ENCODE results near the gene ST7. TPM values are rescaled to one million over a fixed set of nuclear protein-coding genes. Genes with fewer than 3 reads are reported as not detected.
A peak's percentile ranks its signal among the peaks of the same experiment; 100 is the strongest.

The ST7 gene
- total RNA-seq, 1 experiment from 2014 or later, result 12.4 TPM

DNA sequence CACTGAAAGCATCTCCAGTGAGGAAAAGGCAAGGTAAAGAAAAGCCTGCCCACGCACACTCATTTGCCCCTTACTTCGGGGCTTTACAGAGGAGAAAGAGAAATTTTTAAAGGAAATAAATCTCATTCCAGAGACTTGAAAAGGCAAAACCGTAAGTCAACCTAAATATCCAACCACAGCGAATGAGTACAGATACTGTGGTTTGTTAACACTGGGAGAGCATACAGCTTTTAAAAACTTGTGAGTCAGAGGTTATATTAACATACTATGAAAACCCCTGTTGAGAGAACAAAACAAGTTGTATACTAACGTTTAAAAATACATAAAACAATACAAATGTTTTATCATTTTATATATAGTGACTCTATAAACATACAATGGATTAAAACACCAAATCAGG, 28.6 kb upstream of the ST7 start:
- no peaks in the 10 kb centered on the region for H3K9me3 Mint-ChIP-seq
- TF ChIP-seq, protein P1, sequence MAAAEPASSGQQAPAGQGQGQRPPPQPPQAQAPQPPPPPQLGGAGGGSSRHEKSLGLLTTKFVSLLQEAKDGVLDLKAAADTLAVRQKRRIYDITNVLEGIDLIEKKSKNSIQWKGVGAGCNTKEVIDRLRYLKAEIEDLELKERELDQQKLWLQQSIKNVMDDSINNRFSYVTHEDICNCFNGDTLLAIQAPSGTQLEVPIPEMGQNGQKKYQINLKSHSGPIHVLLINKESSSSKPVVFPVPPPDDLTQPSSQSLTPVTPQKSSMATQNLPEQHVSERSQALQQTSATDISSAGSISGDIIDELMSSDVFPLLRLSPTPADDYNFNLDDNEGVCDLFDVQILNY (CRISPR knock-in tag; IDR thresholded peaks at IDR 0.05), result no peak
- TF ChIP-seq, protein P2, sequence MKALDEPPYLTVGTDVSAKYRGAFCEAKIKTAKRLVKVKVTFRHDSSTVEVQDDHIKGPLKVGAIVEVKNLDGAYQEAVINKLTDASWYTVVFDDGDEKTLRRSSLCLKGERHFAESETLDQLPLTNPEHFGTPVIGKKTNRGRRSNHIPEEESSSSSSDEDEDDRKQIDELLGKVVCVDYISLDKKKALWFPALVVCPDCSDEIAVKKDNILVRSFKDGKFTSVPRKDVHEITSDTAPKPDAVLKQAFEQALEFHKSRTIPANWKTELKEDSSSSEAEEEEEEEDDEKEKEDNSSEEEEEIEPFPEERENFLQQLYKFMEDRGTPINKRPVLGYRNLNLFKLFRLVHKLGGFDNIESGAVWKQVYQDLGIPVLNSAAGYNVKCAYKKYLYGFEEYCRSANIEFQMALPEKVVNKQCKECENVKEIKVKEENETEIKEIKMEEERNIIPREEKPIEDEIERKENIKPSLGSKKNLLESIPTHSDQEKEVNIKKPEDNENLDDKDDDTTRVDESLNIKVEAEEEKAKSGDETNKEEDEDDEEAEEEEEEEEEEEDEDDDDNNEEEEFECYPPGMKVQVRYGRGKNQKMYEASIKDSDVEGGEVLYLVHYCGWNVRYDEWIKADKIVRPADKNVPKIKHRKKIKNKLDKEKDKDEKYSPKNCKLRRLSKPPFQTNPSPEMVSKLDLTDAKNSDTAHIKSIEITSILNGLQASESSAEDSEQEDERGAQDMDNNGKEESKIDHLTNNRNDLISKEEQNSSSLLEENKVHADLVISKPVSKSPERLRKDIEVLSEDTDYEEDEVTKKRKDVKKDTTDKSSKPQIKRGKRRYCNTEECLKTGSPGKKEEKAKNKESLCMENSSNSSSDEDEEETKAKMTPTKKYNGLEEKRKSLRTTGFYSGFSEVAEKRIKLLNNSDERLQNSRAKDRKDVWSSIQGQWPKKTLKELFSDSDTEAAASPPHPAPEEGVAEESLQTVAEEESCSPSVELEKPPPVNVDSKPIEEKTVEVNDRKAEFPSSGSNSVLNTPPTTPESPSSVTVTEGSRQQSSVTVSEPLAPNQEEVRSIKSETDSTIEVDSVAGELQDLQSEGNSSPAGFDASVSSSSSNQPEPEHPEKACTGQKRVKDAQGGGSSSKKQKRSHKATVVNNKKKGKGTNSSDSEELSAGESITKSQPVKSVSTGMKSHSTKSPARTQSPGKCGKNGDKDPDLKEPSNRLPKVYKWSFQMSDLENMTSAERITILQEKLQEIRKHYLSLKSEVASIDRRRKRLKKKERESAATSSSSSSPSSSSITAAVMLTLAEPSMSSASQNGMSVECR (CRISPR knock-in tag; IDR thresholded peaks at IDR 0.05; ENCODE audit: borderline replicate concordance), result no peak
- TF ChIP-seq, protein P3, sequence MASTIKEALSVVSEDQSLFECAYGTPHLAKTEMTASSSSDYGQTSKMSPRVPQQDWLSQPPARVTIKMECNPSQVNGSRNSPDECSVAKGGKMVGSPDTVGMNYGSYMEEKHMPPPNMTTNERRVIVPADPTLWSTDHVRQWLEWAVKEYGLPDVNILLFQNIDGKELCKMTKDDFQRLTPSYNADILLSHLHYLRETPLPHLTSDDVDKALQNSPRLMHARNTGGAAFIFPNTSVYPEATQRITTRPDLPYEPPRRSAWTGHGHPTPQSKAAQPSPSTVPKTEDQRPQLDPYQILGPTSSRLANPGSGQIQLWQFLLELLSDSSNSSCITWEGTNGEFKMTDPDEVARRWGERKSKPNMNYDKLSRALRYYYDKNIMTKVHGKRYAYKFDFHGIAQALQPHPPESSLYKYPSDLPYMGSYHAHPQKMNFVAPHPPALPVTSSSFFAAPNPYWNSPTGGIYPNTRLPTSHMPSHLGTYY (CRISPR knock-in tag; IDR thresholded peaks at IDR 0.05), result no peak
- TF ChIP-seq ZNF138 (CRISPR knock-in tag; conservative IDR thresholded peaks at IDR 0.05) (no peak), TCF7 (CRISPR knock-in tag; IDR thresholded peaks at IDR 0.05; ENCODE audit: low read depth) (no peak), FOXK1 (CRISPR knock-in tag; IDR thresholded peaks at IDR 0.05) (no peak), SMAD4 (CRISPR knock-in tag; IDR thresholded peaks at IDR 0.05) (no peak), ZNF317 (CRISPR knock-in tag; IDR thresholded peaks at IDR 0.05; ENCODE audit: borderline replicate concordance, low read depth) (no peak), CREM (CRISPR knock-in tag; IDR thresholded peaks at IDR 0.05) (no peak), JUN (CRISPR knock-in tag; IDR thresholded peaks at IDR 0.05) (no peak), GRHL2 (CRISPR knock-in tag; IDR thresholded peaks at IDR 0.05; ENCODE audit: insufficient replicate concordance, severe bottlenecking) (no peak), SOX15 (CRISPR knock-in tag; IDR thresholded peaks at IDR 0.05) (no peak)
- TF ChIP-seq, protein P4, sequence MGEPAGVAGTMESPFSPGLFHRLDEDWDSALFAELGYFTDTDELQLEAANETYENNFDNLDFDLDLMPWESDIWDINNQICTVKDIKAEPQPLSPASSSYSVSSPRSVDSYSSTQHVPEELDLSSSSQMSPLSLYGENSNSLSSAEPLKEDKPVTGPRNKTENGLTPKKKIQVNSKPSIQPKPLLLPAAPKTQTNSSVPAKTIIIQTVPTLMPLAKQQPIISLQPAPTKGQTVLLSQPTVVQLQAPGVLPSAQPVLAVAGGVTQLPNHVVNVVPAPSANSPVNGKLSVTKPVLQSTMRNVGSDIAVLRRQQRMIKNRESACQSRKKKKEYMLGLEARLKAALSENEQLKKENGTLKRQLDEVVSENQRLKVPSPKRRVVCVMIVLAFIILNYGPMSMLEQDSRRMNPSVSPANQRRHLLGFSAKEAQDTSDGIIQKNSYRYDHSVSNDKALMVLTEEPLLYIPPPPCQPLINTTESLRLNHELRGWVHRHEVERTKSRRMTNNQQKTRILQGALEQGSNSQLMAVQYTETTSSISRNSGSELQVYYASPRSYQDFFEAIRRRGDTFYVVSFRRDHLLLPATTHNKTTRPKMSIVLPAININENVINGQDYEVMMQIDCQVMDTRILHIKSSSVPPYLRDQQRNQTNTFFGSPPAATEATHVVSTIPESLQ (CRISPR knock-in tag; IDR thresholded peaks at IDR 0.05), result no peak
- POLR2A ChIA-PET, result interaction anchor here (0.6 kb wide), 1 partner anchor 307 kb away, joined by 3 read pairs; no protein-coding TSS in a partner anchor
- ATAC-seq (no peak), DNase-seq (ENCODE audit: low spot score) (no peak)
- CTCF ChIA-PET, result interaction anchor here (0.8 kb wide), 1 partner anchor 203 kb away, joined by 3 read pairs; no protein-coding TSS in a partner anchor
- H3K4me1 Mint-ChIP-seq, result peaks cover 9% of the 10 kb centered on the region
- H3K27me3 Mint-ChIP-seq (ENCODE audit: low read depth), result no peaks in the 10 kb centered on the region
- no peak overlapping the region for H3K4me3 Mint-ChIP-seq
- H3K36me3 Mint-ChIP-seq, result 0 out of 2 replicates have a peak, but pooled peaks cover 6% of the 10 kb centered on the region
- peak overlapping the region; percentile 54; the same call in 1 of the 2 replicates for H3K27ac Mint-ChIP-seq

DNA sequence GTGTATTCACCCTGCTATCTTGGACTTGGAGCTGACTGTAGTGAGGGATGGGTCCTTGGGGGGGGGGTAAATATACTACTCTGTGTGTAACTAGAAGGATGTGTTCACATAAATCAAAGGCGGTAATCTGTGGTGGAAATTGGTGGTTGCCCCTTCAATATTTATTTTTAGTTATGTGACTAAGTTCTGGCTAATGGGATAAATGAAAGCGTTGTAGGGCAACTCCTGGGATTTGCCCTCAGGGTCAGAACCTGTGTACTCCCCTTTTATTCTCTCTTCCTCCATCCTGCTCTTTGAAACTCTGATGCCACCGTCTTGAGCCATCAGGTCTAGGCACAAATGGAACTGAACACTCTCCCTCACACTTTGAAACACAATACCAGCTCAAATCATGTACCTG, 24.3 kb upstream of the ST7 start:
- TF ChIP-seq ZNF138 (CRISPR knock-in tag; conservative IDR thresholded peaks at IDR 0.05), result no peak
- TF ChIP-seq, protein P3 (CRISPR knock-in tag; IDR thresholded peaks at IDR 0.05), result no peak
- TF ChIP-seq, protein P5, sequence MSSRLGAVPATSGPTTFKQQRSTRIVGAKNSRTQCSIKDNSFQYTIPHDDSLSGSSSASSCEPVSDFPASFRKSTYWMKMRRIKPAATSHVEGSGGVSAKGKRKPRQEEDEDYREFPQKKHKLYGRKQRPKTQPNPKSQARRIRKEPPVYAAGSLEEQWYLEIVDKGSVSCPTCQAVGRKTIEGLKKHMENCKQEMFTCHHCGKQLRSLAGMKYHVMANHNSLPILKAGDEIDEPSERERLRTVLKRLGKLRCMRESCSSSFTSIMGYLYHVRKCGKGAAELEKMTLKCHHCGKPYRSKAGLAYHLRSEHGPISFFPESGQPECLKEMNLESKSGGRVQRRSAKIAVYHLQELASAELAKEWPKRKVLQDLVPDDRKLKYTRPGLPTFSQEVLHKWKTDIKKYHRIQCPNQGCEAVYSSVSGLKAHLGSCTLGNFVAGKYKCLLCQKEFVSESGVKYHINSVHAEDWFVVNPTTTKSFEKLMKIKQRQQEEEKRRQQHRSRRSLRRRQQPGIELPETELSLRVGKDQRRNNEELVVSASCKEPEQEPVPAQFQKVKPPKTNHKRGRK (CRISPR knock-in tag; IDR thresholded peaks at IDR 0.05; ENCODE audit: borderline replicate concordance), result no peak
- CTCF ChIA-PET, result interaction anchor here (1.1 to 2.9 kb wide), 2 partner anchors 72 to 197 kb away, joined by 4 to 36 read pairs; no protein-coding TSS in a partner anchor
- DNase-seq (ENCODE audit: low spot score), result no peak
- Mint-ChIP-seq H3K27me3 (ENCODE audit: low read depth) (peaks cover 7% of the 10 kb centered on the region), H3K9me3 (no peaks in the 10 kb centered on the region), H3K4me1 (peaks cover 16% of the 10 kb centered on the region), H3K27ac (no peak overlapping the region), H3K36me3 (no peaks in the 10 kb centered on the region), H3K4me3 (no peak overlapping the region)
- ATAC-seq, result no peak
- POLR2A ChIA-PET, result interaction anchor here (0.6 kb wide), 1 partner anchor 743 kb away, joined by 3 read pairs; no protein-coding TSS in a partner anchor

All from WTC11 (cell line).